Muscle of leg (tissue), 11 donors: ENCODE results near the gene BCAS1. TPM values are rescaled to one million over a fixed set of nuclear protein-coding genes. Genes with fewer than 3 reads are reported as not detected.

Experiments used
- DNase-seq: peaks from one replicate; pipeline ENCODE4 v3.0.0; 2013
- H3K27ac ChIP-seq: one replicate; pipeline ENCODE4 v1.5.1; 2013; ENCODE audit warnings: mild to moderate bottlenecking, low read length, control low read depth
- H3K27me3 ChIP-seq: one replicate; pipeline ENCODE4 v1.6.1; 2013; ENCODE audit warnings: low read length; ENCODE audit not compliant: control insufficient read depth, insufficient read depth
- H3K36me3 ChIP-seq: one replicate; pipeline ENCODE4 v1.6.1; 2013; ENCODE audit warnings: low read length; ENCODE audit not compliant: control insufficient read depth, insufficient read depth
- H3K4me1 ChIP-seq: one replicate; pipeline ENCODE4 v1.6.1; 2013; ENCODE audit warnings: low read length; ENCODE audit not compliant: control insufficient read depth, insufficient read depth
- H3K4me3 ChIP-seq: one replicate; pipeline ENCODE4 v1.5.1; 2013; ENCODE audit warnings: low read length, control low read depth
- H3K9me3 ChIP-seq: replicated peaks from 2 replicates; pipeline ENCODE4 v1.6.1; 2013; ENCODE audit warnings: low read depth, low read length; ENCODE audit not compliant: control insufficient read depth
- WGBS: methylation state at CpG from one replicate; pipeline ENCODE4 v1.1.5; 2013; ENCODE audit warnings: missing lambda C conversion rate; ENCODE audit not compliant: insufficient coverage; 5-methylcytosine and 5-hydroxymethylcytosine counted together
- polyA plus RNA-seq, 8 donors: library from polyadenylated mRNA; unstranded; fragments of 120-200 nt; gene quantifications; one replicate each; pipeline versions ENCODE4 v1.2.1 to v1.2.3, GENCODE V29; 2013; ENCODE audit warnings: inconsistent platforms in 1 of 8, low replicate concordance in 1 of 8; ENCODE audit not compliant: insufficient read length in 8 of 8, insufficient read depth in 1 of 8
- total RNA-seq: library from RNA; stranded (reverse); fragments of 120-200 nt; gene quantifications from one replicate; pipeline ENCODE4 v1.2.4, GENCODE V29; 2013

Gene BCAS1
- total and polyA plus RNA-seq, 9 donors, result 2.6 to 11.4 (median 5.4) TPM

DNA sequence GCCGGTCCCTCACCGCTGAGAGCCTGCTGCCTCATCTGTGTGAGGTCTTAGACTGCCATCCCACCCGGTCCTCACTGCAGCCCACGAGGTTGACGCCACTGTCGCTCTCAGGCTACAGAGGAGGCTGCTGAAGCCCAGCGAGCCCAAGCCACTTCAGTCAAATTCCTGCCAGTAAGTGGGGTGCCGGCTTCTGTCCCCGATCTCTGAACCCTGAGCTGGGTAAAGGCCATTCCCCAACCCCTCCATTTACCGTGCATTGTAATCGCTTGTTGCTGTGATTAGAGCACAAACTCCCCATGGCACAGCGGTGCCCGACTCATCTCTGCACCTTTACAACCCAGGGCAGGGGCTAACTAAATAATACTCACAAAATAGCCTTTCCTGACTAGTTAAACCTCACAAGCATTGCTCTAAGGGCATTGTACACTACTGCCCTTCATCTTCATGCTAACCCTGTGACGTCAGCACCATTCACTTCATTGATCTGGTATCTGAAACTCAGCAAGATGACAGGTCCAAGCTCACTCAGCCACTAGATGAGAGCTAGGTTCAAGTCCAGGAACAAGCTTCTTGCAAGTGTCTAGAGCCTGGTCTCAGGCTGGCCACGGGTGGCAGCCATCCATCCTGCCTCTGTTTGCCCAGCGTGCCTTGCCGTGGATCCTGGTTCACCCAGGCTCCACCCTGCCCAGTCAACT, 122.7 kb downstream of the BCAS1 start:
- Histone ChIP-seq H3K4me1 (peaks cover 10% of the 10 kb centered on the region), H3K9me3 (no peaks in the 10 kb centered on the region), H3K4me3 (no peak overlapping the region), H3K36me3 (no peaks in the 10 kb centered on the region), H3K27ac (no peak overlapping the region), H3K27me3 (no peaks in the 10 kb centered on the region)
- 88% methylated on average over 17 of the region's 17 CpGs for WGBS
- DNase-seq, result no peak

DNA sequence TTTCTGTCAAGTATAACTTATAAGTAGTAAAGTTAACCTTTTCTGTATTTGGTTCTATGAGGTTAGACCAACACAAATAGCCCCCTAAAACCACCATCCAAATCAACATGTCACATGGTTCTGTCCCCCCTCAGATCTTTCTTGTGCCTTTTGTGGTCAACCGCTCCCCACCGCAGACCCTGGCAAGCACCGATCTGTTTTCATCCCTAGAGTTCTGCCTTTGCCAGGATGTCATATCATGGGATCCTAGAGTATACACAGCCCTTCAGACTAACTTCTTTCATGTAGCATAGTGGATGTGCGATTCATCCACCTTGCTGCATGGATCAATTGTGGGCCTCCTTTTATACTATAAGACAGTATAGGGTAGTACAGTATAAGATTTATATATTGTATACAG, 124.3 kb downstream of the BCAS1 start:
- 91% methylated on average over 3 of the region's 4 CpGs for WGBS
- Histone ChIP-seq H3K4me3 (no peak overlapping the region), H3K9me3 (no peaks in the 10 kb centered on the region), H3K4me1 (peaks cover 22% of the 10 kb centered on the region), H3K36me3 (no peaks in the 10 kb centered on the region), H3K27me3 (no peaks in the 10 kb centered on the region), H3K27ac (no peak overlapping the region)
- DNase-seq, result no peak

DNA sequence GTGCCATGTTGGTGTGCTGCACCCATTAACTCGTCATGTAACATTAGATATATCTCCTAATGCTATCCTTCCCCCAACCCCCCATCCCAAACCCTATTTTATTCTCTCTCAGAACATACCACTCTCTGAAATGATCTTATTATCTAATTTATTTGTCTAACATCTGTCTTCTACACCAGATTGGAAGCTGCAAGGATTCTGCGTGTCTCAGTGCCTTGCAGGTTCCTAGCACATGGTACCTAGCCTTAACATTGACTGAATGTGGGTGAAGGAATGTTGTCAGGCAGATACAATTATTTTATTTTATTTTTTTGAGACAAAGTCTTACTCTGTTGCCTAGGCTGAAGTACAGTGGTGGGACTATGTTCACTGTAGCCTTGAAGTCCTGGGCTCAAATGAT, 124.9 kb downstream of the BCAS1 start:
- Histone ChIP-seq H3K36me3 (no peaks in the 10 kb centered on the region), H3K9me3 (no peaks in the 10 kb centered on the region), H3K4me3 (no peak overlapping the region), H3K27ac (no peak overlapping the region), H3K27me3 (no peaks in the 10 kb centered on the region), H3K4me1 (peaks cover 26% of the 10 kb centered on the region)
- DNase-seq, result no peak
- no CpG with 5 or more reads among the region's 2 CpGs for WGBS

DNA sequence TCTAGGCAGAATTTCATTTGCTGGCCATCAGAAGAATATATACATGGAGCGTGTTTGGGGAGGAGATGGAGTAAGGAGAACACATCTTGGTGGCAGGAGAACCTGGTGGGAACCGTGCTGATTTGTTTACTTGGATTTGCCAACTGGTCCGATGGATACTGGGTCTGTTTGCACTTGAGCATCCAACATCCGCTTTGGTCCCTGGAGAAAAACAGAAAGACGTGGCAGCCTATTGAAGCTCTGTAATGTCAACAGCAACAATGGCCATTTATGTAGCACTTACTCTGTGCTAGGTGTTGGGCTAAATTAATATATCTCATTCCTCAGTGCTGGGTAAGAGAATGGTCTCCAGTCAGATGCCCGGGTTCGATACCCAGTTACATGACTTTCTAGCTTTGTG, 125.6 kb downstream of the BCAS1 start:
- no peak overlapping the region for H3K27ac ChIP-seq
- DNase-seq, result no peak
- H3K4me3 ChIP-seq, result no peak overlapping the region
- no peaks in the 10 kb centered on the region for H3K27me3 ChIP-seq
- no peaks in the 10 kb centered on the region for H3K9me3 ChIP-seq
- WGBS, result 94% methylated on average over 2 of the region's 7 CpGs
- H3K36me3 ChIP-seq, result no peaks in the 10 kb centered on the region
- H3K4me1 ChIP-seq, result peaks cover 29% of the 10 kb centered on the region

DNA sequence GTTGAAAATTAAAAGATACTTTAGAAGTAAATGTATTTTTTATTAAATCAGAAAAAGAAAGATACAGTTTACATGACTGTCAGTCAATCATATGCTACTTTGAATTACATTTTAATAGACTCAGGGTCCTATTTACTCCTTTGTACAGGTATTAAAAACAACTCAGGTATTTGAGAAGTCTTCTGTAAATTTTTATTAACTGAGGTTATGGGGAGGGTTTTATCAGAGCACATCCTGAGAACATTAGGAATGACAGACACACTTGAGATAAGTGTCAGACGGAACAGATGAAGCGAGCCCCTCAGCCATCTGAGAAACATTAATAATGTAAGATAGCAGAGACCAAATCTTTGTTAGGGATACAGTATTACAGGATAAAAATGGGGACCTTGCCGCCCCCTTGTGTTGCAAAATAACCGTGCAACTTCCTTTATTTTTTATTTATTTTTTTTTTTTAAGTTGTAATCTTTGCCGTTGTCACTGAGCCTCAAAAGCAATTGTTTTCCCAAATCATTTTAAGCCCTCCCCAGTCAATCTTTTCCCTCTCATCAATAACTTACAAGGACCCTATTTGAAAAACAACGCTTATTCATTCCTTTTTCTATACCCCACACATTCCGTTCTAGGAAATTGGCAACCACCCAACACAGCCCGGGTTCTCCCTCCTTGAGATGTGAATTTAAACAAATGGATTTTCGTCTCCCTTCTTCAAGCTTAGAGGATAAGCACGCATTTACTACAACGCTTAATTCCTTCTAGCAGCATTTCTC, 126.7 kb downstream of the BCAS1 start:
- Histone ChIP-seq H3K36me3 (no peaks in the 10 kb centered on the region), H3K27me3 (no peaks in the 10 kb centered on the region), H3K4me3 (peak overlapping the region; percentile 22), H3K27ac (peak overlapping the region; percentile 20), H3K9me3 (no peaks in the 10 kb centered on the region), H3K4me1 (peaks cover 27% of the 10 kb centered on the region)
- peak; percentile 64 for DNase-seq
- 10% methylated on average over 9 of the region's 11 CpGs for WGBS

DNA sequence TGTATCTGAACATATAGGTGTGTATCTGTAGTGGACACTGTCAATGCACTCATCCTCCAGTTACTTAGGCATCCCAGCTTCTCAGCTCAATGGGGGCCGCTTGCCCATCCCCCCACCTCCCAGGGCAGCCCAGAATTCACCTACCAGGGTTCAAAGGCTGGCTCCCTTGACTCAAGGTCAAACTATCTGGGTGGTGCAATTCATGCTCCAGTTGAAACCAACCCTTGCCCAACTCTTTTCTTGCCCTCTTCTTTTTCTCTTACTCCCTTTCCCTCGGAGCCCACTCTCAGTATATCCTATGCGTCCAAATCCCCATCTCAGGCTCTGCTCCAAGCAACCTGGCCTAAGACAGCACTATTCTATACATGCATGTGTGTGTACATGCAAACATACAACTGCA, 127.4 kb downstream of the BCAS1 start:
- H3K4me1 ChIP-seq, result peaks cover 27% of the 10 kb centered on the region
- H3K4me3 ChIP-seq, result no peak overlapping the region
- no peak for DNase-seq
- 100% methylated on average over 1 of the region's 3 CpGs for WGBS
- H3K27me3 ChIP-seq, result no peaks in the 10 kb centered on the region
- no peaks in the 10 kb centered on the region for H3K36me3 ChIP-seq
- H3K27ac ChIP-seq, result no peak overlapping the region
- no peaks in the 10 kb centered on the region for H3K9me3 ChIP-seq

DNA sequence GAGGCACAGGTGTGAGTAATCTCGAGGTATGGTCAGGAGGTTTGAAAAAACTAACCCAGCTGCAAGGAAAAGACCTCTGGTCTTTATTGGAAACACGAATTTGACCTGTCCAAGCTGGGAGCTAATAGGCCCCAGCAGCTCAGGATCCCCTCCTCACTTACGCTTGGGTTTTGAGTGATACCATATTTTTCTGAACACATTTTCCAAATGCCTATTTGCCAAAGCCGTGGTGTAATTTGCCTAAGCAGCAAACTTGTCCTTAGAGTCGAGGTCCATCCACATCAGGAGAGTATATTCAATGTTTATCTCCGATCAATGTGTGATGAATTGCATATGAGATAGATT, 128.0 kb downstream of the BCAS1 start:
- no peak for DNase-seq
- Histone ChIP-seq H3K36me3 (no peaks in the 10 kb centered on the region), H3K27me3 (no peaks in the 10 kb centered on the region), H3K9me3 (no peaks in the 10 kb centered on the region), H3K4me3 (no peak overlapping the region), H3K27ac (peak overlapping the region; percentile 47), H3K4me1 (peaks cover 27% of the 10 kb centered on the region)
- 38% methylated on average over 1 of the region's 6 CpGs for WGBS

DNA sequence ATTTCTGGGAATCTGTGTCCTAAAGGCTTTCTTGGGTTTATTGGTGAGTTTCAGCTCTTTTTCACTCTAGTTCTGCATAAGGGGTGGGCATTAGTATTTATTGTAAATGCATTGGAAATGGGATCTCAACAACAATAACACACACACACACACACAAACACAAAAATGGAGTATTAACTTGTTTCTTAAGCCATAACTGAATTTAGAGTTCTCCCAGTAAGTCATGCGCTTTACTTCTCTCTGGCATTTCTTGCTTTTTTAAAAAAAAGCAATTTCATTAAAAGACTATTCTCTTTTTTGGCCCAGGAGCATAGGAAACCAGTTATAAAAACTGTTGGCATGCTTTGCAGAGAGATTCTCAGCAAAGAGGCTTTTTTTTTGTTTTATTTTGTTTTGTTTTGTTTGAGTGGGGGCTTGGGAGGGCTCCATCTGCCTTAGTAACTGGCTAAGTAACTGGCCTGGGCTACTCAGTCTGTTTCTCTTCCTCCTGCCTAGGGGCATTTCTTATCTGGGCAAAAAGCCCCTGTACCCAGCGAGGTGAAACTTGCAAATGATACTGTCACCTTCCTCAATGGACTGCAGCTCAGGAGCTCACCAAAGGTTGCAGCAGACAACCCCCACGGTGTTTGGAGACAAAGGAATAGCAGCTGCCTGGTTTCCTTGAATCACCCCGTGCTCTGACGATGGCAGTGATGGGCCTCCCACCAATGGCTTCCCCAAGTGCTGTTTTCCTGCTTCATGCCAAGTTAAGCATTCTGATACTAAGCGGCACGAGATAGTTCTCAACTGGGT, 128.5 kb downstream of the BCAS1 start:
- DNase-seq, result peak; percentile 66
- Histone ChIP-seq H3K9me3 (no peaks in the 10 kb centered on the region), H3K4me1 (peaks cover 29% of the 10 kb centered on the region), H3K36me3 (no peaks in the 10 kb centered on the region), H3K4me3 (no peak overlapping the region), H3K27me3 (no peaks in the 10 kb centered on the region), H3K27ac (peak overlapping the region; percentile 47)
- 63% methylated on average over 7 of the region's 7 CpGs for WGBS

DNA sequence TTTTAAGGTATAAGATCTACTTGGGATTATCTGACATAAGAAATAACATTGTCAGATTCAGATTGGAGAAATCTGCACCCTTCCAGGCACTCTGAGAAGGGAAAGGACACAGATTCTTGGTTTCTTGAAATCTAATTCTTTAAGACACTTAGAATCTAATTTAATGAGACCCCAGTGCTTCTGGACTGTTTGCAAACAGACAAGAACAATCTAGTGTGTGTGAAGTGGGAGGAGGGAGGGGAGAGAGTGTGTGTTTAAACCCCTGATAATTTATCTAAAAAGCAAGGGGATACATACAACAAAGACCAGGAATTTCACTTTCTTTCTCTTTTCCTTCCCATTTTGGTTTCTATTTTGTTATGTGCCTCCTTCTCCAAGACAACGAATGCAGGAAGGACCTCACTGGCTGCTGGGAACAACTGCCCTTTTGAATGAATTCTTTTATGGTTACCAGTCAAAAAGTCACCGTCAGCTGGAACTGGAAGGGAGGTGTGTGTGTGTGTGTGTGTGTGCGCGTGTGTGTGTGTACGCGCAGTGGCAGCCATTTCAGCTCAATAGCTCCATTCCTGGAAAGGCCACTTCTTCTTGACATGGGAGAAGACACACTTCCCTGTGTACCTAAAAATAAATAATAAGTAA, 129.4 kb downstream of the BCAS1 start:
- H3K36me3 ChIP-seq, result no peaks in the 10 kb centered on the region
- H3K4me3 ChIP-seq, result no peak overlapping the region
- DNase-seq, result peak; percentile 86
- H3K27ac ChIP-seq, result peak overlapping the region; percentile 24
- H3K27me3 ChIP-seq, result no peaks in the 10 kb centered on the region
- WGBS, result 20% methylated on average over 1 of the region's 6 CpGs
- H3K4me1 ChIP-seq, result peaks cover 30% of the 10 kb centered on the region
- no peaks in the 10 kb centered on the region for H3K9me3 ChIP-seq

DNA sequence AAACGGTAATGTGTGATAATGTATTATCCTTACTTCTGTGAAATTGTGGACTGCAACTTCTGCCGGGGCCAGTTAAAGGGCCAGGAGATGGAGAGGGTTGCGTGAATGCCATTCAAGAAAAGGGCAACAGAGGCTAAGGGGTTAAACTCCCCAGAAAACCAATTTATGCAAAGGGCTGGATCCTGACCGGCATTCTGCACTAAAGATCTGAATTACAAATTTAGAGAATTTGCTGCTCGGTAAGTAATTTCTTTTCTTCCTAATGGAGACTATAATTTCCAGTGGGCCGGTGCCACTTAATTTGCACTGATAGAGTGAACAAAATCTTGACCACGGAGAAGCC, 130.1 kb downstream of the BCAS1 start:
- WGBS, result 20% methylated on average over 2 of the region's 7 CpGs
- H3K4me1 ChIP-seq, result peaks cover 30% of the 10 kb centered on the region

More for the DNA sequence above, 130.1 kb downstream of the BCAS1 start:
- Histone ChIP-seq H3K9me3 (no peaks in the 10 kb centered on the region), H3K27me3 (no peaks in the 10 kb centered on the region), H3K4me3 (no peak overlapping the region), H3K36me3 (no peaks in the 10 kb centered on the region), H3K27ac (peak overlapping the region; percentile 24)
- no peak for DNase-seq
